ENCODE measurements around the gene KCNJ9.

Gene KCNJ9

DNA sequence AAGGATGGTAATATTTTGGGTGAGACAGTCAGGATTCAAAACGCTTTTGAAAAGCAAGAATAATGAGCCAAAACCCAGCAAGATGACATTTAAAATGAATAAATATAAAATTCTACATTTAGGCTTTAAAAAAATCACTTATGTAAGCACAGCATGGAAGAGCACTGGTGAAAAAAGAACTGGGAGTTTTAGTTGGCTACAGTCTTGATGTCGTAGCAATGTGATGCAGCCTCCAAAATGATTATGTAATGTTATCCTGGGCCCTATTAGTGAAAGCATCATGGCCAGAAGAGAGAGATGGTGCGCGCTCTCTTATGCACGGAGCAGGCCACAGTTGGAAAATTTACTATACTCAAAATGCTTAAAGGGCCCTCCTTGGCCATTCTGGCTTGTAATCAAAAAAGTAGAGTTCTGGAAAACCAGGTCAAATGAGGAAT is 5.1 kb downstream of the KCNJ9 start:
- DNase-seq, result peak in 5 of 58 donors; percentile 19 to 54 (median 33)

DNA sequence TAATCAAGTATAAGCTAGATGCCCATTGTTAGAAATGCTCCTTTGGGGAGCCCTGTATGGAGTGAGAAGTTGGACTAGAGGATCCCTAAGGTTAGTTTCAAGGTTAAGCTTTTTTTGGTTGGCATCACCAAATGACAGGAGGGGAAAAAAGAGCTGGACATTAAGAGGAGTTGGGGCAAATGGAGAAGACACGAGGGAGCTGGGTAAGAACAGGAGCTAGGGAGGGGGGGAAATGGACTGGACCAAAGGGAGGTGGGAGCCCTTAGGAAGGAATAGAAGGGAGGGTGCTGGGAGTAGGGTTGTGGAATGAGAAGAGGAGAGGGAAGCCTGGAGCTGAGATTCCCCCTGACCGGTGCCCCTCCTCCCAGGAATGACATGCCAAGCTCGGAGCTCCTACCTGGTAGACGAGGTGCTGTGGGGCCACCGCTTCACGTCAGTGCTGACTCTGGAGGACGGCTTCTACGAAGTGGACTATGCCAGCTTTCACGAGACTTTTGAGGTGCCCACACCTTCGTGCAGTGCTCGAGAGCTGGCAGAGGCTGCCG is 5.9 kb downstream of the KCNJ9 start:
- no peak for DNase-seq

- no peak for DNase-seq
Measured at GRCh38 chr1:160089883-160090282, 8.5 kb downstream of the KCNJ9 start.

- DNase-seq, result no peak
Measured at GRCh38 chr1:160090760-160091159, 9.4 kb downstream of the KCNJ9 start.

- no peak for DNase-seq
Measured at GRCh38 chr1:160091666-160092223, 10.4 kb downstream of the KCNJ9 start.

DNA sequence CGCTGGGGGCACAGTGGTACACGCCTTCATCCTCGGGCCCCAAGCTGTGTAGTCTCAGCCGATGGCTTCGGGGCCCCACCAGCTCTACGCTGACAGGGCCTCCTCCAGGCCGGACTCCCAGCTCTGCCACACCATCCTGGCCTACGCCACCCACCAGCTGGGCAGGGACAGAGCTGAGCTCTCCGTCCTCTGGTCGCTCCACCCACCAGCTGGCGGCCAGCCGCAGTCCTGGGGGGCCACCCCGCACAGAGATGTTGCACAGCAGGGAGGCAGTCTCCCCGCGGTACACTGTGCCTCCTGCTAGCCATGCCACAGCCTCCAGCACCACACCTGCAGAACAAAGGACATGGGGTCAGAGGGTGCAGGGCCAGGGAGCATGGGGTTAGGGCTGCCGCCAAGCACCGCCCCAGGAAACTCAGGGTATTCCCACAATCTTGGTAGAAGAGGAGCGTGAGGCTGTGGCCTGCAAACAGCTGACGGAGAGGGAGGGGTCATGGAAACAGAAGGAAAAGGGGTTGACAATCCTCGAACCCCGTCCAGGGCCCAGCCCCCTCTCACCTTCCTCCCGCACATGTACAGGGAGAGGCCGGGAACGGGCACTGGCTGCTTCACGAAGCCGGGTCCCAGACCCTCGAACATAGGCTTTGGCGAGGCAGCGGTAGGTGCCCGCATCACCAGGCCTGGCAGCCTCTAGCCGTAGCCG is 11.2 kb downstream of the KCNJ9 start:
- DNase-seq, result peak in 34 of 58 donors; percentile 29 to 79 (median 54)

GRCh38 chr1:160093069-160093395 is 11.7 kb downstream of the KCNJ9 start:
- DNase-seq, result peak in 1 of 58 donors; percentile 35

DNA sequence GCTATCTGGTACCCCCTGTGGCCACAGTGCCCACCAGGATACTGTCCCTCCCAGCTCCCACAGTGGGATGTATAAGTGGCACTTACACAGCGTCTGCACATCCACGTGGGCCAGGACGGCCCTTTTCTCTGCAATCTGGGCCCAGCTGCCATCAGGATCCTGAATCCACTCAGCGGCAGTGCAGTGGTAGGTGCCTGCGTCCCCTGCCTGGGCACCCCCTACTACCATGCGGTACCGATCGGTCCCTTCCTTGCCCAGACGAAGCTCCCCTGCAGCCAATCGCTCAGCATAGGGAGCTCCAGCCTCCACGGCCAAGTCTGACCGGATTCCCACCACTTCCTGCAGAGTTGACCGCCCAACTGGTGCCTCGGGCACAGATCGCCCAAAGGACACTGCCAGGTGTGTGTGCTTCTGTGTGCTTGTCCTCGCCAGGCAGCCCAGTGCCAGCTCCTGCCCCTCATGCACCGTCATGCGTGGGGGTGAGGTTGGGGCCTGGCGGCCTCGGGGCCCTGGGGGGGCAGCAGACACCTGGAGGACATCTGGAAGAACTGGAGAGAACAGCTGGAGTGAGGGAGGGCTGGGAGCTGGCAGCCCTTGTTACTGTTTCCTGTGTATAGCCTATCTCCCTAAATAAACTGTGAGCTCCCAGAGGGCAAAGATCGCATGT is 12.4 kb downstream of the KCNJ9 start:
- DNase-seq, result peak in 2 of 58 donors; percentile 18 to 24

- no peak for DNase-seq
Measured at GRCh38 chr1:160094291-160094625, 12.9 kb downstream of the KCNJ9 start.

DNA sequence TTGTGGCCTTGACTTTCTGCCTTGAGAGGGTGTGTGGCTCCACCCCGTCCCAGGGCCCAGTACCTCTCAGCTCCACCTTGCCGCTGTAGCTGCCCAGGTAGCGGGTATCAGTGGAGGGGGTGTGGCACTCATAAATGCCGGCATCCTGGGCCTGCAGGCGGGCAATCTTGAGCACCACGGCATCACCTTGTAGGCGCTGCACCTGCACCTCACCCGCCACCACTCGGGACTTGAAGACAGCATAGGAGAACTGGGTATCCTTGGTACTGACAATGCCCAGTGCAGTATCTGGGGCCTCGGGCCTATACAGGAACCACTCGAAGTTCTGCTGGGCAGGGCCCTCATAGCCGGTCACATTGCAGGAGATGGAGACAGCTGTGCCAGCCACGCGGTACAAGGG is 13.5 kb downstream of the KCNJ9 start:
- no peak for DNase-seq

GRCh38 chr1:160095382-160096105 is 14.2 kb downstream of the KCNJ9 start:
- DNase-seq, result peak in 45 of 58 donors; percentile 20 to 93 (median 72)

- DNase-seq, result peak in 5 of 58 donors; percentile 34 to 55 (median 38)
Measured at GRCh38 chr1:160096274-160097116, 15.2 kb downstream of the KCNJ9 start.

GRCh38 chr1:160097151-160097910 is 16.0 kb downstream of the KCNJ9 start:
- peak in 19 of 58 donors; percentile 23 to 64 (median 46) for DNase-seq

DNA sequence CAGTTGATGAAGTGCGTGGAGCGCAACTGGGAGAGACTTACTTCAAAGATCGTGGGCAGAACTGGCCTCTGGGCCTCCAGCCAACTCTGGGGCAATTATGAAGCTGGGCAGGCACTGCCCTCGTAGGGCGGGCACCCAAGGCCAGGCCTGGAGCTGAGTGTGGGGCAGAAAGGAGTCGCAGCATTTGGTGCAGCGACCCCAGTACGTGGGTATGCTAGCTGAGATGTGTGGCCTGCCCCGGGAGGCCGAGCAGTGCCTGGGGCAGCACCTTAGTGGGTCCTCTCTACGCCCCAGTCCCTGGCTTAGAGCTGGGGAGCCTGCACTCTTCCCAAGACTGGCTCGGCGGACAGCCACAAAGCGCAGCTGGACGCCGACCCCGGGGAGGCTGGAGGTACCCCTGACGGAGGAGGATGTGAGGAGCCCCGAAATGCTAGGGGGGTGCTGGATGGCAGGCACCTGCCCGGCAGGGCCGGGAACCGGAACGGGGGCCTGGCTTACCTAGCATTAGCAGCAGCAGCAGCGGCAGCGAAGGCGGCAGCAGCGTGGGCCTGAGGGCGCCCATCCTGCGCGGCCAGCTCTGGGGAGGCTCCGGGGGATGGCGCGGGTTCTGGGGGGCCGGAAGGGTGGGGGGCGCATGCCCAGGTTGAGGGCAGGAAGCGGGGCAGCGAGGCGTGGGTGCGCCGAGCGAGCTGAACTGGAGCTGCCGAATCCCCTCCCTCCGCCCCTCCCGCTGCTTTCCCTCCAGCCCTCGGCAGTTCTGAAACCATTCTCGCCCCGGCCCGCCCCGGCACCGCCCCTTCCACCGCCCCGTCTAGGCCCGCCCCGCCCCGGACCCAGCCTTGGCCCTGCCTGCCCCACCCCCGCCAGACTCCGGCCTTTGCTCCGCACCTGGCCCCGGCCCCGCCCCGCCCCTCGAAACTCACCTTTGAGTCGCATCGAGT is 16.8 kb downstream of the KCNJ9 start, which contains the start of gene IGSF8:
Gene IGSF8, minus strand, starts transcription at position 709 of the 941 bp plus-strand sequence. Its CDS starts 147 bp downstream, at position 562.
- peak in 56 of 58 donors; percentile 63 to 98 (median 92) for DNase-seq

DNA sequence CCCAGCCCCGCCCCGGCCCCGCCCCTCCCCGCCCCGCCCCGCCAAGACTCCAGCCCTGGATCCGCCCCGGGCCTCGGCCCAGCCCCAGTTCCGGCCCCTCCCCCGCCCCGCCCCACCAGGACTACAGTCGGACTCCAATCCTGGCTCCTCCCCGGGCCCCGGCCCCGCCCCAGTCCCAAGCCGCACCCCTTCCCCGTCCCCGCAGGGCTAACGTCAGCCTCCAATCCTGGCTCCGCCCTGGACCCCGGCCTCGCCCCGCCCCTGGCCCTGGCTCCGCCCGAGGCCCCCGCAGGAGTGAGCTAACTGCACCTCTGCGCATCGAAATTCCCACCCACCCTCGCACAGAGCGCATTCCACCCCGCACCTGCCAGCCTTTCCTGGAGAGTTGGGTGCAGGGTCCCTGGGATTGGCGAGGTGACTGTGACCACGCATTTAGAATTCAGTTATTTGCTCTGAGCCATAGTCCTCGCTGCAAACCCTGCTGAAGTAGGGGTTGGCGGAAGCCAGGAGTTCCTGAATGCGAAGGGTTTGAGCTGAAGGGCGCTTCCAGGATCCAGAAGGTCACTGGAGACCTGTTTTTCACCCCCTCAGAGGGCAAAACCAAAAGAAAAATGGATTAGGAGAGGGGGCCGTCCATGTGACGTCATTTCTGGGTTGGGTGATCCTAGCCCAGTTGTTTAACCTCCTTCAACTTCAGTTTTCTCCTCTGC is 17.7 kb downstream of the KCNJ9 start:
- peak; percentile 40 to 100 (median 97) for DNase-seq

DNA sequence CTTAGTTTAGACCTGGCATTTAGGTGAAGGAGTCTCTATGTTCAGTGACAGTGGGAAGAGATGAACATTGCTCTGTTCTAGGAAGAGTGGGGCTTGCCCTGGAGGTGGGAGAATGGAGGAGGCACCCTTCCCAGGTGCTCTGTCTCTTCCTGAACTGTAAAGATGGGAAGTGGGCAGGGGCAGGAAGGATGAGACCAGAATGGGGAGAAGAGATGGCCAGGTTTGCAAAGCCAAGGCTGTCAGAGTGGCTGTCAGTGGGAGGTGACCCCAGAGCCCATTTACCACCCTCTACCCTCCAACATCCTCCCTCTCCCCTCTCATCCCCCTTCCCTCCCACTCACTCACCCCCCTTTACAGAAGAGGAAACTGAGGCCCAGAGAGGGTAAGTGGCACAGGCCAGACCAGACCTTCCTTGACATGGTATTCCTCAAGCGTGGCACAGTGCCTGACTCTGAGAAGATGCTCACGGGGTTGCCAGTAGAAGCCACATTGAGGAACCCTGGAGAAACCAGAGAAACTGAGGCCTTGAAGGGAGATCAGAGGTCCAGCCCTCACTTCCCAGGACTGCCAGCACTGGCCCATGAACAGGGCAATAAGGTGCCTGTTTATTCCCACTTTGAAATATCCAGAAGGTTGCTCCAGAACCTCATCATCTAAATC is 18.5 kb downstream of the KCNJ9 start:
- DNase-seq, result no peak

DNA sequence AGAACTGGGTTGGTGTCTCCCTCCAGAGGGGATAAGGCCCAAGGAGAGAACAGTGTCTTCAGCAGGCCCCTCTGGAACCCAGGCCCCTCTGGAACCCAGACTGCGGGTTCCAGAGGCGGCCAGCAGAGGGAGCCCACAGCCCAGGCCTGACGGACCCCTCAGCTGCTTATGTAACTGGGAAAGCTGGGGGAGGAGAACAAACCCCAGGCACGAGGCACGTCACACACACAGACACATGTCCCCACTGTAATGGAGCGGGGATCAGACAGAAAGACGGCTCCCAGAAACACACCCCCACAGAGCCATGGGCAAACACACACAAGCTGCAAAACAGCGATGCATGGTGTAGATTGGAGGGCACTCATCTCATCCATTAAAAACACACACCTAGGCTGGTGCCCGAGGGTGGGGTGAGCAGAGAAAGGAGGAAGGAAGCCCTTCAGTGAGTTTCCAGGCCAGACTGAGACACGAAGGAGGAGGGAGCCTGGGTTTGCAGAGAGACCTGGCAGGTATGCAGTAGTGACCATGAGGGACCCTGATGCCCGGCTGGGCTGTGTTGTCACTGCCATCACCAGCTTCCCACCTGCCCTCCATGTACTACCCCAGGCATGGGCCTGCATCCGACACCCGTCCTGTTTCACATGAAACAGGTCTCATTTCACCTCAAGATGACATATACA is 19.8 kb downstream of the KCNJ9 start:
- peak; percentile 41 to 95 (median 86) for DNase-seq
